ENCODE data around the gene TTK.

TTK gene

GRCh38 chr6:79984261-79984660 lies 20.2 kb upstream of the TTK start:
- no peak for TF ChIP-seq CTCF (IDR thresholded peaks at IDR 0.05; ENCODE audit: low read depth, low read length)
- no peak overlapping the region for H3K4me3 ChIP-seq (ENCODE audit: low read depth, low read length)

GRCh38 chr6:79985128-79985527 lies 19.3 kb upstream of the TTK start:
- TF ChIP-seq CTCF (IDR thresholded peaks at IDR 0.05; ENCODE audit: low read depth, low read length), result no peak
- H3K4me3 ChIP-seq (ENCODE audit: low read depth, low read length), result no peak overlapping the region

- no peak overlapping the region for H3K4me3 ChIP-seq (ENCODE audit: low read depth, low read length)
- no peak for TF ChIP-seq CTCF (IDR thresholded peaks at IDR 0.05; ENCODE audit: low read depth, low read length)
These were observed 14.8 kb upstream of the TTK start for GRCh38 chr6:79989641-79990040.

GRCh38 chr6:79993012-79993910 lies 11.2 kb upstream of the TTK start:
- no peak overlapping the region for H3K4me3 ChIP-seq (ENCODE audit: low read depth, low read length)
- TF ChIP-seq CTCF (IDR thresholded peaks at IDR 0.05; ENCODE audit: low read depth, low read length), result no peak

- H3K4me3 ChIP-seq (ENCODE audit: low read depth, low read length), result no peak overlapping the region
- TF ChIP-seq CTCF (IDR thresholded peaks at IDR 0.05; ENCODE audit: low read depth, low read length), result no peak
These were observed 10.5 kb upstream of the TTK start for GRCh38 chr6:79993911-79994309.

- TF ChIP-seq CTCF (IDR thresholded peaks at IDR 0.05; ENCODE audit: low read depth, low read length), result no peak
These were observed 6.7 kb upstream of the TTK start for GRCh38 chr6:79997728-79998127.

GRCh38 chr6:80001337-80001736 lies 3.1 kb upstream of the TTK start:
- no peak overlapping the region for H3K4me3 ChIP-seq (ENCODE audit: low read depth, low read length)
- no peak for TF ChIP-seq CTCF (IDR thresholded peaks at IDR 0.05; ENCODE audit: low read depth, low read length)

More at GRCh38 chr6:79997728-79998127, 6.7 kb upstream of the TTK start:
- H3K4me3 ChIP-seq (ENCODE audit: low read depth, low read length), result no peak overlapping the region

Data from WI38 (cell line).